Measurements from ENCODE around the gene GALNT9. TPM values are rescaled to one million over a fixed set of nuclear protein-coding genes. Genes with fewer than 3 reads are reported as not detected.
"Not testable (repeated sequence)": the region's sequence is repeated elsewhere in the genome, so short reads cannot be mapped to it uniquely, and the experiment has no call there.

Gene GALNT9
- total RNA-seq, 6 experiments from 2014 or later: not detected

DNA sequence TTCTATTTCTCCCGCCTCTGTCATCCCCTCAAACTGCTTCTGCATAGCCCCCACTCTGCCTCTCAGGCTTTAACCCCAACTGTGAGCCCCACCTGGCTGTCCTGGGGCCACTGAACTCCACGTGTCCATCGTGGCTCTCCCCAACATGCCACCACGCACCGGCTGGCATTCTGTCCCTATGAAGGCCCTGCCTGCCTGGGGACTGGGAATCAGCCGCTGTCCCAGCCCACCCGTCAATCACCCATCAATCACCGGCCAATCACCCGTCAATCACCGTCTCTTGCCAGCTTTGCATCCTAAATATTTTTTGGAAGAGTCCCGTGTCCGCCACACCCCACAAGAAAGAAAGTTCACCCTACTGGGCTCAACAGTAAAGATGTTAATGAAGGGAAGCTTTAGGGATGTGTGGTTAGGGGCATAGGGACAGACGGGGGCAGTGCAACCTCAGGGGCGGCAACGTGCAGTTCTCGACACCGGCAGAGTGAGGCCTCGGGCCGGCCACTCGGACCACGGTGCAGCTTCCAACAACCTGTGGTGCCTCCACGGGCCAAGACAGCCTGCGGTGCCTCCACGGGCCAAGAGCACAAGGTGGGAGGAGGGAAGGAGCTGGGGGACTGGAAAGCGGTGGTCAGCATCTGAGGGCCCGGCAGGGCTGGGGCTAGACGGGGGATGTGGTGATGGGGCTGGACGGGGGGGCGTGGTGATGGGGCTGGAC, 85.6 kb downstream of the GALNT9 start:
- Histone ChIP-seq H3K36me3 (no peaks in the 10 kb centered on the region), H3K27me3 (no peaks in the 10 kb centered on the region), H3K27ac (no peak overlapping the region), H3K4me1 (no peaks in the 10 kb centered on the region), H3K9me3 (no peaks in the 10 kb centered on the region), H3K4me3 (no peak overlapping the region)
- ATAC-seq (peak in 1 of 4 donors; percentile 30), DNase-seq (no peak)
- TF ChIP-seq POLR2A (IDR thresholded peaks at IDR 0.05): no peak
- TF ChIP-seq, protein P1, sequence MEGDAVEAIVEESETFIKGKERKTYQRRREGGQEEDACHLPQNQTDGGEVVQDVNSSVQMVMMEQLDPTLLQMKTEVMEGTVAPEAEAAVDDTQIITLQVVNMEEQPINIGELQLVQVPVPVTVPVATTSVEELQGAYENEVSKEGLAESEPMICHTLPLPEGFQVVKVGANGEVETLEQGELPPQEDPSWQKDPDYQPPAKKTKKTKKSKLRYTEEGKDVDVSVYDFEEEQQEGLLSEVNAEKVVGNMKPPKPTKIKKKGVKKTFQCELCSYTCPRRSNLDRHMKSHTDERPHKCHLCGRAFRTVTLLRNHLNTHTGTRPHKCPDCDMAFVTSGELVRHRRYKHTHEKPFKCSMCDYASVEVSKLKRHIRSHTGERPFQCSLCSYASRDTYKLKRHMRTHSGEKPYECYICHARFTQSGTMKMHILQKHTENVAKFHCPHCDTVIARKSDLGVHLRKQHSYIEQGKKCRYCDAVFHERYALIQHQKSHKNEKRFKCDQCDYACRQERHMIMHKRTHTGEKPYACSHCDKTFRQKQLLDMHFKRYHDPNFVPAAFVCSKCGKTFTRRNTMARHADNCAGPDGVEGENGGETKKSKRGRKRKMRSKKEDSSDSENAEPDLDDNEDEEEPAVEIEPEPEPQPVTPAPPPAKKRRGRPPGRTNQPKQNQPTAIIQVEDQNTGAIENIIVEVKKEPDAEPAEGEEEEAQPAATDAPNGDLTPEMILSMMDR (IDR thresholded peaks at IDR 0.05): no peak
- WGBS (ENCODE audit: insufficient coverage, low coverage, low lambda C conversion rate, missing lambda C conversion rate): 57% methylated on average over 25 of the region's 29 CpGs
- intact Hi-C loops (cut with DNase I): no loop called here

DNA sequence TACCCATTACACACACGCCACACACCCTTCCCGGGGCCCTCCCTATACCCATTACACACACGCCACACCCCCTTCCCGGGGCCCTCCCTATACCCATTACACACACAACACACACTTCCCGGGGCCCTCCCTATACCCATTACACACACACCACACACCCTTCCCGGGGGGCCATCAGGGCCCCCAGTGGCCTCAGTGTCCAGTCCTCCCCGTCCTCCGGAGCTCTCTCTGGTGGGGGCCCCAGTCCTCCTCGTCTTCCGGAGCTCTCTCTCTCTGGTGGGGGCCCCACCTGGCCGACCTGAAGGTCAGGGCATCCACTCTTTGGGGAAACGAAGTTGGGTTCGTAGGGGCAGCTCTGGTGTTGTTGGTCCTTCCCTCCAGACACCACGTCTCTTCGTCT, 86.2 kb downstream of the GALNT9 start:
- H3K4me1 ChIP-seq; H3K27me3 ChIP-seq; H3K36me3 ChIP-seq; H3K27ac ChIP-seq; DNase-seq; H3K4me3 ChIP-seq; intact Hi-C loops (cut with DNase I); H3K9me3 ChIP-seq: not testable (repeated sequence)
- peak in 1 of 4 donors; percentile 6 for ATAC-seq
- WGBS (ENCODE audit: insufficient coverage, low coverage, low lambda C conversion rate, missing lambda C conversion rate): 72% methylated on average over 8 of the region's 15 CpGs

DNA sequence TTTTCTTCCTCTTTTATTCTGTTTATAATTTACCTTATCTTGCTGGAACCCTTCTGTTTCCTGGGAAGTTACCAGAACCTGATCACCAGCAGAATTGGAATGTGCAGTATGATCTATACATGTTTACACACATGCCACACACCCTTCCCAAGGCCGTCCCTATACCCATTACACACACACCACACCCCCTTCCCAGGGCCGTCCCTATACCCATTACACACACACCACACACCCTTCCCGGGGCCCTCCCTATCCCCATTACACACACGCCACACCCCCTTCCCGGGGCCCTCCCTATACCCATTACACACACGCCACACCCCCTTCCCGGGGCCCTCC, 88.8 kb downstream of the GALNT9 start:
- DNase-seq; H3K36me3 ChIP-seq; H3K27me3 ChIP-seq; H3K27ac ChIP-seq; ATAC-seq; H3K4me3 ChIP-seq; H3K9me3 ChIP-seq; H3K4me1 ChIP-seq; intact Hi-C loops (cut with DNase I): not testable (repeated sequence)
- WGBS (ENCODE audit: insufficient coverage, low coverage, low lambda C conversion rate, missing lambda C conversion rate): 54% methylated on average over 7 of the region's 7 CpGs

DNA sequence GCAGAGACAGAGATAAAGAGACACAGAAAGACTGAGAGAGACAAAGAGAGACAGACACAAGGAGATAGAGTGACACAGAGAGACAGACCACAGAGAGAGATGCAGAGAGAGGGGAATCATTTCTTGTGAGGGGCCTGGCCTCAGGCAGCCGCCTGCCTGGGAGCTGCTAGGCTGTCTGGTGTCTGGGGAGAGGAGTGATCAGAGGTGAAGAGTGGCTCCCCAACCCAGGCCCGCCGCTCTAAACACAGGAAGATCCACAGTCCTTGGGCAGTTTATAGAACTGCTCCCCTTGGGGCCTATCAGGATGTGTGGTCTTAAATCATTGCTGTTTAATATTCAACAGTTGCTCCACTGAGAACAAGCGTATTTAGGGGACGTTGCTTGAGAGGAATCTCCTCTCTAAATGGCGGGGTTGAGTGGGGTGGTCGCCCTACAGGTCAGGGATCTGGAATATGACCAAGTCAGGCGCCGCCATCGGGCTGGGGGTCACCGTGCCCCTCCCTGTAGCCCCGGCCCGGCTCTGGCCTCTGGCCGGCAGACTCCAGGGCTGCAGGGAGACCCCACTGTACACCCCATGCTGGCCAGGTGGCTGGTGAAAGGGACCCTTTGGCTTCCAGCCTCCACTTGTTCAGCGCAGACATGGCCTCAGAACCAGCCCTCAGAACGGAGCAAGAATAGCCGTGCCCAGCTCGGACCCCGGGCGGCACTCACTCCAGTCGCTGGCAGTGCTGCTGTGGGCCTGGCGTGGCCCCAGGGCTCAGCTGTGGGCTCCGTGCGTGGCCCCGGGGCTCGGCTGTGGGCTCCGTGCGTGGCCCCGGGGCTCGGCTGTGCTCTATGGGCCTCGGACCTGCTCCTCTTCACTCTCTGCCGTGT, 89.4 kb downstream of the GALNT9 start:
- no CpG with 5 or more reads among the region's 32 CpGs for WGBS (ENCODE audit: insufficient coverage, low coverage, low lambda C conversion rate, missing lambda C conversion rate)
- ATAC-seq (no peak), DNase-seq (no peak)
- no peaks in the 10 kb centered on the region for H3K36me3 ChIP-seq
- H3K4me3 ChIP-seq: no peak overlapping the region
- intact Hi-C loops (cut with DNase I): no loop called here
- H3K27me3 ChIP-seq: no peaks in the 10 kb centered on the region
- H3K9me3 ChIP-seq: no peaks in the 10 kb centered on the region
- no peaks in the 10 kb centered on the region for H3K4me1 ChIP-seq
- no peak overlapping the region for H3K27ac ChIP-seq
- TF ChIP-seq, protein P1 (IDR thresholded peaks at IDR 0.05): no peak
- TF ChIP-seq POLR2A (IDR thresholded peaks at IDR 0.05): no peak

DNA sequence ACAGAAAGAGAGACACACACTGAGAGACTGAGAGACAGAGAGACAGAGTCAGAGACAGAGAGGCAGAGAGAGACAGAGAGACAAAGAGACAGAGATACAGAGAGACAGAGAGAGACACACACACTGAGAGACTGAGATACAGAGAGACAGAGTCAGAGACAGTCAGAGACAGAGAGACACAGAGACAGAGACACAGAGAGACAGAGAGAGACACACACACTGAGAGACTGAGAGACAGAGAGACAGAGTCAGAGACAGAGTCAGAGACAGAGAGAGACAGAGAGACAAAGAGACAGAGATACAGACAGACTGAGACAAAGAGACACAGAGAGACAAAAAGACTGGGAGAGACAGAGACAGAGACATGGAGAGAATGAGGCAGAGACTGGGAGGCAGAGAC, 90.0 kb downstream of the GALNT9 start:
- intact Hi-C loops (cut with DNase I): no loop called here
- Histone ChIP-seq H3K36me3 (no peaks in the 10 kb centered on the region), H3K4me1 (no peaks in the 10 kb centered on the region), H3K27ac (no peak overlapping the region), H3K27me3 (no peaks in the 10 kb centered on the region), H3K9me3 (no peaks in the 10 kb centered on the region), H3K4me3 (no peak overlapping the region)
- no peak for ATAC-seq
- no peak for DNase-seq
- no peak for TF ChIP-seq POLR2A (IDR thresholded peaks at IDR 0.05)
- TF ChIP-seq, protein P1 (IDR thresholded peaks at IDR 0.05): no peak

All from right lobe of liver (tissue), 6 donors.